ENCODE data around the gene CAMSAP1.

DNA sequence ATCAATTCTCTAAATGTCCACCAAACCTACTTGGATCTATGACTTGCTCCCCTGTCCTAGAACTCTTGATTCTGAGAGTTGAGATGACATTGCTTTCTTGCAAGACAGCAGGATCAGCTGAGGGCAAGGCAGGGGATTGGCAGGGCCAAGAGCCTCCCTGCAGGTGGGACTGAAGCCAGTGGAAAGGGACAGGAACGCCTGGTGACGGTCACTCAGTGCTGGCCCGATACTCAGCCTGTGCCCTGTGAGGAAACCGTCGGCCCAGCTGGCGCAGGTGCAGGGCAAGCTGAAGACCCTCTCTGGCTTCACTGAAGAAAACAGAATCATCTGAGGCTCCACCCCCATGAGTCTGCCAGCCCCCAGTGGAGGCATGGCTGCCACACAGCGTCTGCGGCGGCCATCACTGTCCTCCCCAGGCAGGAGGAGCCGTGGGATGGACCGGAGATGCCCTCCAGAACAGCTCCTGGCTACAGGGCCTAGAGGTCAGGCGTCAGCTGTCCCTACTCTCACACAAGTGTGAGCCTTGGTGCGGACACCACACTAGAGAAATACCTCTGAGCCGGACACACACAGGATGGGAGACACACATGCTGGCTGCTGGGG, 39.1 kb upstream of the CAMSAP1 start:
- TF ChIP-seq, protein P1, sequence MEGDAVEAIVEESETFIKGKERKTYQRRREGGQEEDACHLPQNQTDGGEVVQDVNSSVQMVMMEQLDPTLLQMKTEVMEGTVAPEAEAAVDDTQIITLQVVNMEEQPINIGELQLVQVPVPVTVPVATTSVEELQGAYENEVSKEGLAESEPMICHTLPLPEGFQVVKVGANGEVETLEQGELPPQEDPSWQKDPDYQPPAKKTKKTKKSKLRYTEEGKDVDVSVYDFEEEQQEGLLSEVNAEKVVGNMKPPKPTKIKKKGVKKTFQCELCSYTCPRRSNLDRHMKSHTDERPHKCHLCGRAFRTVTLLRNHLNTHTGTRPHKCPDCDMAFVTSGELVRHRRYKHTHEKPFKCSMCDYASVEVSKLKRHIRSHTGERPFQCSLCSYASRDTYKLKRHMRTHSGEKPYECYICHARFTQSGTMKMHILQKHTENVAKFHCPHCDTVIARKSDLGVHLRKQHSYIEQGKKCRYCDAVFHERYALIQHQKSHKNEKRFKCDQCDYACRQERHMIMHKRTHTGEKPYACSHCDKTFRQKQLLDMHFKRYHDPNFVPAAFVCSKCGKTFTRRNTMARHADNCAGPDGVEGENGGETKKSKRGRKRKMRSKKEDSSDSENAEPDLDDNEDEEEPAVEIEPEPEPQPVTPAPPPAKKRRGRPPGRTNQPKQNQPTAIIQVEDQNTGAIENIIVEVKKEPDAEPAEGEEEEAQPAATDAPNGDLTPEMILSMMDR (IDR thresholded peaks at IDR 0.05; ENCODE audit: insufficient read depth, low read depth, low read length) = no peak
- no peak for TF ChIP-seq EZH2 (IDR thresholded peaks at IDR 0.05; ENCODE audit: insufficient read depth, low read length)
